ENCODE results near the gene THSD7A.

- no peak for TF ChIP-seq POLR2A (IDR thresholded peaks at IDR 0.05)
- TF ChIP-seq, protein P1, sequence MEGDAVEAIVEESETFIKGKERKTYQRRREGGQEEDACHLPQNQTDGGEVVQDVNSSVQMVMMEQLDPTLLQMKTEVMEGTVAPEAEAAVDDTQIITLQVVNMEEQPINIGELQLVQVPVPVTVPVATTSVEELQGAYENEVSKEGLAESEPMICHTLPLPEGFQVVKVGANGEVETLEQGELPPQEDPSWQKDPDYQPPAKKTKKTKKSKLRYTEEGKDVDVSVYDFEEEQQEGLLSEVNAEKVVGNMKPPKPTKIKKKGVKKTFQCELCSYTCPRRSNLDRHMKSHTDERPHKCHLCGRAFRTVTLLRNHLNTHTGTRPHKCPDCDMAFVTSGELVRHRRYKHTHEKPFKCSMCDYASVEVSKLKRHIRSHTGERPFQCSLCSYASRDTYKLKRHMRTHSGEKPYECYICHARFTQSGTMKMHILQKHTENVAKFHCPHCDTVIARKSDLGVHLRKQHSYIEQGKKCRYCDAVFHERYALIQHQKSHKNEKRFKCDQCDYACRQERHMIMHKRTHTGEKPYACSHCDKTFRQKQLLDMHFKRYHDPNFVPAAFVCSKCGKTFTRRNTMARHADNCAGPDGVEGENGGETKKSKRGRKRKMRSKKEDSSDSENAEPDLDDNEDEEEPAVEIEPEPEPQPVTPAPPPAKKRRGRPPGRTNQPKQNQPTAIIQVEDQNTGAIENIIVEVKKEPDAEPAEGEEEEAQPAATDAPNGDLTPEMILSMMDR (IDR thresholded peaks at IDR 0.05): no peak
Measured at GRCh38 chr7:11346302-11346701, 485.7 kb downstream of the THSD7A start.
